Measurements from ENCODE around the gene LGI2. TPM values are rescaled to one million over a fixed set of nuclear protein-coding genes. Genes with fewer than 3 reads are reported as not detected.

Gene LGI2
- total RNA-seq, 1 experiment from 2014 or later: 12.2 TPM

- Mint-ChIP-seq H3K4me3 (no peak overlapping the region), H3K9me3 (peaks cover 31% of the 10 kb centered on the region), H3K4me1 (peaks cover 9% of the 10 kb centered on the region), H3K27ac (no peak overlapping the region), H3K27me3 (ENCODE audit: low read depth) (peaks cover 3% of the 10 kb centered on the region; the same call in 1 of the 2 replicates), H3K36me3 (peaks cover 10% of the 10 kb centered on the region)
- ChIA-PET POLR2A (no interaction called here), CTCF (no interaction called here)
- TF ChIP-seq ZNF138 (CRISPR knock-in tag; conservative IDR thresholded peaks at IDR 0.05) (no peak), ZNF232 (CRISPR knock-in tag; IDR thresholded peaks at IDR 0.05) (no peak), KAT7 (CRISPR knock-in tag; IDR thresholded peaks at IDR 0.05; ENCODE audit: borderline replicate concordance) (no peak), JAZF1 (CRISPR knock-in tag; IDR thresholded peaks at IDR 0.05) (no peak), FOXK1 (CRISPR knock-in tag; IDR thresholded peaks at IDR 0.05) (no peak), HMGA2 (CRISPR knock-in tag; IDR thresholded peaks at IDR 0.05) (no peak), SMAD4 (CRISPR knock-in tag; IDR thresholded peaks at IDR 0.05) (no peak), OVOL2 (CRISPR knock-in tag; IDR thresholded peaks at IDR 0.05; ENCODE audit: borderline replicate concordance) (no peak), ZNF121 (CRISPR knock-in tag; IDR thresholded peaks at IDR 0.05) (no peak), HMGXB4 (CRISPR knock-in tag; IDR thresholded peaks at IDR 0.05) (no peak), ZNF425 (CRISPR knock-in tag; conservative IDR thresholded peaks at IDR 0.05) (no peak), FOXP4 (CRISPR knock-in tag; IDR thresholded peaks at IDR 0.05) (no peak), ERG (CRISPR knock-in tag; IDR thresholded peaks at IDR 0.05) (no peak), CBFB (CRISPR knock-in tag; IDR thresholded peaks at IDR 0.05; ENCODE audit: low read depth) (no peak), TCF7 (CRISPR knock-in tag; IDR thresholded peaks at IDR 0.05; ENCODE audit: low read depth) (no peak)
- TF ChIP-seq, protein P1, sequence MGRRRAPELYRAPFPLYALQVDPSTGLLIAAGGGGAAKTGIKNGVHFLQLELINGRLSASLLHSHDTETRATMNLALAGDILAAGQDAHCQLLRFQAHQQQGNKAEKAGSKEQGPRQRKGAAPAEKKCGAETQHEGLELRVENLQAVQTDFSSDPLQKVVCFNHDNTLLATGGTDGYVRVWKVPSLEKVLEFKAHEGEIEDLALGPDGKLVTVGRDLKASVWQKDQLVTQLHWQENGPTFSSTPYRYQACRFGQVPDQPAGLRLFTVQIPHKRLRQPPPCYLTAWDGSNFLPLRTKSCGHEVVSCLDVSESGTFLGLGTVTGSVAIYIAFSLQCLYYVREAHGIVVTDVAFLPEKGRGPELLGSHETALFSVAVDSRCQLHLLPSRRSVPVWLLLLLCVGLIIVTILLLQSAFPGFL (CRISPR knock-in tag; IDR thresholded peaks at IDR 0.05; ENCODE audit: borderline replicate concordance): no peak
- ATAC-seq (no peak), DNase-seq (ENCODE audit: low spot score) (no peak)
Observed at GRCh38 chr4:25076625-25077398, 46.1 kb upstream of the LGI2 start.

DNA sequence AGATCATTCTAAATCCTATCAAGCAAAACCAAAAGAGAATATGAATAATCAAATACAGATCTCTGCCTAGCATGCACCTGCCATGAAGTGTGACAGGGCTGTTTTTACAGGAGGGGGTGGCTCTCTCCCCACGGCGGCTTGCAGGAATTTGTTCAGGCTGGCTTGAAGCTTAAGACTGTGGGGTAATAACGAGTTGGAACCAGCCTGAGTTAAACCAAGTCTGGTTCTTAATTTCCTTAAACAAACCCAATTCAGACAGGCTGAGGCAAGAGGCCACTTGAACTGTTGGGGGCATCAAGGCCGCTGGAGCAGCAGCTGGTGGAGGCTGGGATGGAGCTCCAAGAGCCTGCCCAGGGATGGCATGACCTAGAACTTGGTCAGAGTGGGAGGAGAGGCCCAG is 45.1 kb upstream of the LGI2 start:
- ChIA-PET POLR2A (no interaction called here), CTCF (no interaction called here)
- Mint-ChIP-seq H3K36me3 (peaks cover 10% of the 10 kb centered on the region), H3K9me3 (peaks cover 31% of the 10 kb centered on the region), H3K27me3 (ENCODE audit: low read depth) (peaks cover 3% of the 10 kb centered on the region; the same call in 1 of the 2 replicates), H3K4me3 (no peak overlapping the region), H3K4me1 (peaks cover 11% of the 10 kb centered on the region), H3K27ac (no peak overlapping the region)
- ATAC-seq (no peak), DNase-seq (ENCODE audit: low spot score) (no peak)
- no peak for TF ChIP-seq ZNF423 (CRISPR knock-in tag; IDR thresholded peaks at IDR 0.05)
- no peak for TF ChIP-seq NFATC4 (CRISPR knock-in tag; IDR thresholded peaks at IDR 0.05)
- TF ChIP-seq ZNF121 (CRISPR knock-in tag; IDR thresholded peaks at IDR 0.05): no peak
- no peak for TF ChIP-seq MAX (CRISPR knock-in tag; IDR thresholded peaks at IDR 0.05)
- TF ChIP-seq EMX1 (CRISPR knock-in tag; IDR thresholded peaks at IDR 0.05): no peak
- no peak for TF ChIP-seq USF1 (CRISPR knock-in tag; IDR thresholded peaks at IDR 0.05)
- no peak for TF ChIP-seq ZNF219 (CRISPR knock-in tag; IDR thresholded peaks at IDR 0.05; ENCODE audit: borderline replicate concordance)
- no peak for TF ChIP-seq TCF7 (CRISPR knock-in tag; IDR thresholded peaks at IDR 0.05; ENCODE audit: low read depth)
- TF ChIP-seq TEAD1 (CRISPR knock-in tag; IDR thresholded peaks at IDR 0.05): no peak
